Endometrium (tissue), 2 donors: ENCODE data around the gene RNF111.
"Not testable (repeated sequence)": the region's sequence is repeated elsewhere in the genome, so short reads cannot be mapped to it uniquely, and the experiment has no call there.

Source experiments
- FAIRE-seq: peaks from 2 replicates; lab custom pipeline; 2012; peaks lifted over from hg19 to GRCh38; lab: Jason Lieb, UNC
- donor health status: control.
- donor health status: control.

The RNF111 gene

DNA sequence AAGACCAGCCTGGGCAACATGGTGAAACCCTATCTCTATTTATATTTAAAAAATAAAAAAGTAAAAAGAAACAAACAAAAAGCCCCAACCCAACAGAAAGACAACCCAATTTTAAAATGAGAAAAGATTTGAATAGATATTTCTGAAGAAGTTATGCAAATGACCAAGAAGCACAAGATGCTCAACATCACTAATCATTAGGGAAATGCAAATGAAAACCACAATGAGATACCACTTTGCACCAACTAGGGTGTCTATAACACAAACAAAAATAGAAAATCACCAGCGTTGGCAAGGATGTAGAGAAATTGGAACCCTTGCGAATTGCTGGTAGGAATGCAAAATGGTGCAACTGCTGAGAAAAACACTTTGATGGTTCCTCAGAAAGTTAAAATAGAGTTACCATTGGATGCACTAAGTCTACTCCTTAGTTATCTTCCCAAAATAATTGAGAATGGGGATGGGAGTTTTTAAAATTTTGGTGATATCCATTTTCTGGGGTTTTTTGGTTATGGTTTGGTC lies 71.7 kb downstream of the RNF111 start:
- FAIRE-seq = no peak

DNA sequence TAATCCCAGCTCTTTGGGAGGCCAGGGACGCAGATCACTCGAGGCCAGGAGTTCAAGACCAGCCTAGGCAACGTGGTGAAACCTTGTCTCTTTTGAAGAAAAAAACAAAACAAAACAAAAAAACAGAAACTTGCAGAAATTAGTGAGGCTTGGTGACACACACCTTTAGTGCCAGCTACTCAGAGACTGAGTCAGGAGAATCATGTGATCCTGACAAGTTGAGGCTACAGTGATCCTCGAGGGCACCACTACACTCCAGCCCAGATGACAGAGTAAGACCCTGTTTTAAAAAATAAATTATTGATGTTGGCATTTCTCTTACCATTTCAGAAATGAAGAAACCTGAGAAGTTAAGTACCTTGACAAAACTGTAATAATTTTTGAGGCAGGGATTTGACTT lies 72.9 kb downstream of the RNF111 start:
- no peak for FAIRE-seq

GRCh38 chr15:59063042-59063441 lies 75.6 kb downstream of the RNF111 start:
- no peak for FAIRE-seq

DNA sequence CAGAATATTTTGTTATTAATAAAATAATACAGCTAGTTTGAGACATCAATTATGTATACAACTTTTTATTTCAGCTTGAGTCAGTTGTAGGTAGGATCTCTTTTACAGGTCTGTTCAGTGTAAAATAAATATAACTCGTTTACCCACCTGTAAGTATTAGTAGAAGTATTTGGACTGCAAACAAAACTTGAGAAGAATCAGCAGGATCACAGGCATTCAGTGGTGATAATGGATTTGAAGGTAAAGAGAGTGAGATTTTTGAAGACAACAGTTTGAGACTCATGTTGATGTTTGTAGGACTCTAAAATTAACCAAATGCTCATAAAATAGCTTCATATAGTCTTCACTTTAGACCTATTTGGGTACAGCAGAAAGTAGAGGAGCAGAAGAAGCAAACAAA lies 82.0 kb downstream of the RNF111 start:
- FAIRE-seq = no peak

DNA sequence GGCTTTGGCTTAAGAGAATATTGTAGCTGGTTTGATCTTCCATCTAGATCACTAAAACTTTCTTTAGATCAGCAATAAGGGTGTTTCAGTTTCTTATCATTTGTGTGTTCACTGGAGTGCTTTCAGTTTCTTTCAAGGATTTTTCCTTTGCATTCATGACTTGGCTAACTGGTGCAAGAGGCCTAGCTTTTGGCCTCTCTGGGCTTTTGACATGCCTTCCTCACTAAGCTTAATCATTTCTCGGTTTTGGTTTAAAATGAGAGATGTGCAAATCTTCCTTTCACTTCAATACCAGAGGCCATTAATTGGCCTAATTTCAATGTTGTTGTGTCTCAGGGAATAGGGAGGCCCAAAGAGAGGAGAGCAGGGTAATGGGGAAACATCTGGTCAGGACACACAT lies 87.1 kb downstream of the RNF111 start:
- FAIRE-seq = no peak

DNA sequence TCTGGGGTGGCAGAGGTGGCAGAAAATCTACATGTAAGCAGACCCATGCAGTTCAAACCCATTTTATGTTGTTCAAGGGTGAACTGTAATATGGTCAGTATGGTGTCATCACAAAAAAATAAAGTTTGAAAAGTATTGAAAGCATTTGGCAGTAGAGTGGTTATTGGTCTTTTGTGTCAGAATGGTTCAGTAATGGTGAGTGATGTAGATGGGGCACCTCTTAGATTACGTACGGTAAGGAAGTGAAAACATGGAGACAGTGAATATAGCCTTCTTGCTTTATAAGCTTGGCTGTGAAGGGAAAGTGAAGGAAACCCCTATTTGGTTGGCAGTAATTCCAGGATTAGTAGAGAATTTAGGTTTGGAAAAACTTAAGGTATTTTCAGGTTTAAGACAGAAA lies 100.3 kb downstream of the RNF111 start:
- no peak for FAIRE-seq

- no peak for FAIRE-seq
Observed at GRCh38 chr15:59094077-59094476, 106.6 kb downstream of the RNF111 start.

GRCh38 chr15:59096429-59096828 lies 109.0 kb downstream of the RNF111 start:
- FAIRE-seq = no peak

DNA sequence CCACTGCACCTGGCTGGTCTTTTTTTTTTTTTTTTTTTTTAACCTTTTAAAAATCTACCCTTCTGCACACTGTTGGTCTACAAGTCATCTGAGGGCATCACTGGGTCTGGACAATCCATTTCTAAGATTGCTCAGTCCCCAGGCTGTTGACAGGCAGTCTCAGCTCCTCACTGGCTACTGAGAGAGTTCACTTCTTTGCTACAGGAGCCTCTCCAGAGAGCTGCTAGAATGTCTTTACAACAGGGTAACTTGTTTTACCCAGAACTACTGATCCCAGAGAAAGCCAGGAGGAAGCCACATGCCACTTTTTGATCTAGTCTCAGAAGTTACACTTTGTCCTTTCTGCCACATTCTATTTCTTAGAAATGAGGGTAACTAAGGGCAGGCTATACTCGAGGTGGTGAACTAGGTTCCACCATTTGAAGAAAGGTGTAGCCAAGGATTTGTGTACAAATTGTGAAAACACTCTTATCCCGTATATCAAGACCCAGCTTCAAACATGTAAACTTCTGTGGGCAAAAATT lies 111.8 kb downstream of the RNF111 start:
- FAIRE-seq = no peak

DNA sequence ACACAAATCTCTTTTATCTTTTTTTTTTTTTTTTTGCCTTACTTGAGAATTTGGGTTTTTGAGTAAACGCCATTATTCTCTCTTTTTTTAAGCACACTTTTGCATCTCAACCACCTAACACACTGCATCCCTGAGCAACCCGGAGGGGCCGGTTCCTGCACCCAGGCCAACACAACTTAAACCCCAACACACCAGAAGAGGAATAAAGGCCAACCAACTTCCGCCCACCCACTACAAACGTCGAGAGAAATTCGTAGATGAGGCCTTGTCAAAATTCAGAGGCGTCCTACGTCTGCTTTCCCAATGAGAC lies 117.1 kb downstream of the RNF111 start:
- FAIRE-seq = no peak

- FAIRE-seq = peak; percentile 84
Observed at GRCh38 chr15:59104912-59105732, 117.7 kb downstream of the RNF111 start, which contains the start of gene CCNB2. TSS of gene CCNB2 (plus strand) at chr15:59105146. CDS start at chr15:59105269, 123 bp downstream.

DNA sequence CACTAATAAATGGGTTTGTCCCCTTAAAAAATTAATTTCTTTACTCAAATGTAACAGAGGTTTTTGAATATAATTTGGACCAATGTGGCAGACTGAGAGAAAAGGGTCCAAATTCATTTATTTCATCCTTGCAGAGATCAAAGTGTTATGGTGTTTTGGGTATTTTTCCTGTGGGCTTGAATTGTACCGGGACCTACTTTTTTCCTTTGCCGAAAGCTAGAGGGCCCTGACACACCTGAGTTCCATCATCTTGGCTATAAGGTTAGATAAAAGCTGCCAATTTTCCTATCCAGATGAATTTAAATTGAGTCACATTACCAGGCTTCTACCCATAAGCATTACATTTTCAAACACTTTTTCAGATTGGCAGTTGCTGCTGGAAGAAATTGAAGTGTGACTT lies 118.4 kb downstream of the RNF111 start:
- FAIRE-seq = no peak

DNA sequence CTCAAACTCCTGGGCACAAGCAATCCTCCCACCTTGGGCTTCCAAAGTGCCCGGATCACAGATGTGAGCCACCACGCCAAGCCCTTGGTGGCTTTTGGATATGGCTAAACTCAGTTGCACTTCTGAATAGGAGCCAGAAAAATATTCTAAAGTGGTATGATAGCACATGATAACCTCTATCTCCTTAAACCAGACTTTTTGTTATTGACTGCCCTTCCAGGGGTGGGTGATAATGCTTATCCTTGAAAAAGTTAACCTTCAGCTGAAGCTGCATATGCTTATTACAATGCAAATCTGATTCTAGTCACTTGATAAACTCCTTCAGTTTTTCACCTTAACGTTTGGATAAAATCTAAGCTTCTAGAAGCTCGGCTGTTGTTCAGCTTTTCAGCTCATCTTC lies 123.8 kb downstream of the RNF111 start:
- FAIRE-seq = no peak

DNA sequence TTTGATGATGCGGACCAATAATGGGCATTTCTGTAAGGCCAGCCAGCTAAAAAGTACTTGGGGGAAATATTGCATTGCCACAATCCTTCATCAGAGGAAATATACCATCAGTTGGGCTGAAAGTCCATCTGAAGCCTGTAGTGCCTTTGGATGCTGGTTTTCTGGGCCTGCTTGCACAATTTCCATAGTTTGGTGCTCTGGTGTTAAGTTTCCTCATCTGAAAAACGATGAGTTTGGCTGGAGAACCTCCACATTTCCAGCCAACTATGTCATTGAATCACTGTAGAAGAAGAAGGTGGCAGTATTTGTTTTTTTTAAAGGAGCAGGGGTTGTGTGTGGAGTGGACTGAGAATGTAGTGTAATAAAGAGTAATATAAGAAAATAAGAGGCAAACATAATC lies 127.6 kb downstream of the RNF111 start:
- FAIRE-seq = no peak

DNA sequence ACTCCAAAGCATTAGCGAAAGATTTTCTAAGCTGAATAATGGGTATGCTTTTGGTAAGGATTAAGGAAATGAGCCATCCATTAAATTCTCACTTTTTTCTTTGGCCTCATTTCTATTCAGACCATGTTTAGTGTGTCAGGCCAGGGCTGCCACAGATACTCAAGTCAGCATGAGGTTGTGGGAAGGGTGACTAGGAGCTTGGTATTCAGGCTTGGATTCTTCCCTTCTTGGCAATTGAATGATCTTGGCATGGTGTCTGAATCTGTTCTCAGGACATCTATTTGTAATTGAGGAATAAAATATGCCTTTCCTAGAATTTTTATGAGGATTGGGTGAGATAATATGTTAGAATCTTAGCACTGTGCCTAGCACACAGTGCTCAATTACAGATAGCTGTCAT lies 128.7 kb downstream of the RNF111 start:
- no peak for FAIRE-seq

GRCh38 chr15:59116771-59117170 lies 129.3 kb downstream of the RNF111 start:
- no peak for FAIRE-seq

DNA sequence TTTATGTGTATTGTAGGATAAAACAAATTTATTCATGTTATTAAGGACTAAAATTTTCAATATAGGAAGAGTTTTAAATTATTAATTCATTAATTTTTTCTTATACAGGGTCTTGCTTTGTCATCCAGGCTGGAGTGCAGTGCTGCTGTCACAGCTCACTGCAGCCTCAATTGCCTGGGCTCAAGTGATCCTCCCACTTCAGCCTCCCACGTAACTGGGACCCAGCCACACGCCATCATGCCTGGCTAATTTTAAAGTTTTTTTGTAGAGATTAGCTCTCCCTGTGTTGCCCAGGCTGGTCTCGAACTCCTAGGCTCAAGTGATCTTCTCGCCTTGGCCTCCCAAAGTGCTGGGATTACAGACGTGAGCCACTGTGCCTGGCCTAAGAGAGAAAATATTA lies 132.2 kb downstream of the RNF111 start:
- FAIRE-seq = no peak

DNA sequence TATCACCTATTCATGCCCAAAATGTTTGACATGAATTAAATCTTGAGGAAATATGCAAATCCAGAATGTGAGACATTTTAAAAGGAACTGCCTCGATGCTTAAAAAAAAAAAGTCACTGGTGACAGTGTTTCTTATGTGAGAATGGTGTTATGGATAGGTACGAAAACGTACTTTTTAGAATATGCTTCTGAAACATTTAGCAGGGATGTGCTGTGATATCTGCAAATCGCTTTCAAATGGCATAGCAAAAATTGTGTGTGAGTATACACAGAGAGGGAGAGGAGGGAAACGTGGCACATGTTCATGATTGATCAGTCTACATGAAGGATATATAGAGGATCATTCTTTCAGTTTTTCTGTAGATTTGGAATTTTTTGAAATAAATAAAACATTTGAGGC lies 133.5 kb downstream of the RNF111 start:
- FAIRE-seq = no peak

DNA sequence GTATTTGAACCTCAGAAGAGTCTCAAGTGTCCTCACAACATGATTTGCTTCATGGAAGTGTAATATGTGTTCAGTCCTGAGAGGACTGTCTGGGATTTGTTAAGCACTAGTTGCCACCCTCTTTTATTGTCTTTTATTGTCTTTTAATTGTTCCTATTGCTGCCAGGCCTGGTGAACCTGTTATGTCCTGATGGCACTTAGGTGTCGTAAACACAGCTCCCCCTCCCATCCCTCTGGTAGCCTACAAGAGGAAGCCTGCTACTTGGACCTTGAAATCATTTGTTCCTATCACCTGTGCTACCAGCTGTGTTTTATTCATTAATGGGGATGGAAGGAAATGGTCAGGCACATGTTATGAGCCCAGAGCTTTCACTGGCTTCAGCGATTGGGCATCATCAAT lies 136.8 kb downstream of the RNF111 start:
- FAIRE-seq = no peak

GRCh38 chr15:59125683-59126082 lies 138.2 kb downstream of the RNF111 start:
- FAIRE-seq = not testable (repeated sequence)

- FAIRE-seq = not testable (repeated sequence)
Observed at GRCh38 chr15:59127255-59127654, 139.8 kb downstream of the RNF111 start.

GRCh38 chr15:59131456-59131855 lies 144.0 kb downstream of the RNF111 start:
- FAIRE-seq = no peak

GRCh38 chr15:59131969-59132562 lies 144.6 kb downstream of the RNF111 start:
- FAIRE-seq = no peak
